ENCODE measurements around the gene PCDH9. TPM values are rescaled to one million over a fixed set of nuclear protein-coding genes. Genes with fewer than 3 reads are reported as not detected.

The PCDH9 gene
- total and polyA plus RNA-seq, 2 of the 13 experiments (the other 11 are each of a cell fraction or from before 2014, with no cell fraction given): 0.09 TPM; not detected in 1

GRCh38 chr13:66560189-66560588, 669.9 kb downstream of the PCDH9 start (continued):
- TF ChIP-seq, protein P1, sequence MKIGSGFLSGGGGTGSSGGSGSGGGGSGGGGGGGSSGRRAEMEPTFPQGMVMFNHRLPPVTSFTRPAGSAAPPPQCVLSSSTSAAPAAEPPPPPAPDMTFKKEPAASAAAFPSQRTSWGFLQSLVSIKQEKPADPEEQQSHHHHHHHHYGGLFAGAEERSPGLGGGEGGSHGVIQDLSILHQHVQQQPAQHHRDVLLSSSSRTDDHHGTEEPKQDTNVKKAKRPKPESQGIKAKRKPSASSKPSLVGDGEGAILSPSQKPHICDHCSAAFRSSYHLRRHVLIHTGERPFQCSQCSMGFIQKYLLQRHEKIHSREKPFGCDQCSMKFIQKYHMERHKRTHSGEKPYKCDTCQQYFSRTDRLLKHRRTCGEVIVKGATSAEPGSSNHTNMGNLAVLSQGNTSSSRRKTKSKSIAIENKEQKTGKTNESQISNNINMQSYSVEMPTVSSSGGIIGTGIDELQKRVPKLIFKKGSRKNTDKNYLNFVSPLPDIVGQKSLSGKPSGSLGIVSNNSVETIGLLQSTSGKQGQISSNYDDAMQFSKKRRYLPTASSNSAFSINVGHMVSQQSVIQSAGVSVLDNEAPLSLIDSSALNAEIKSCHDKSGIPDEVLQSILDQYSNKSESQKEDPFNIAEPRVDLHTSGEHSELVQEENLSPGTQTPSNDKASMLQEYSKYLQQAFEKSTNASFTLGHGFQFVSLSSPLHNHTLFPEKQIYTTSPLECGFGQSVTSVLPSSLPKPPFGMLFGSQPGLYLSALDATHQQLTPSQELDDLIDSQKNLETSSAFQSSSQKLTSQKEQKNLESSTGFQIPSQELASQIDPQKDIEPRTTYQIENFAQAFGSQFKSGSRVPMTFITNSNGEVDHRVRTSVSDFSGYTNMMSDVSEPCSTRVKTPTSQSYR (CRISPR knock-in tag; IDR thresholded peaks at IDR 0.05; ENCODE audit: borderline replicate concordance): peak; percentile 30; the same call in 1 of the 2 replicates

DNA sequence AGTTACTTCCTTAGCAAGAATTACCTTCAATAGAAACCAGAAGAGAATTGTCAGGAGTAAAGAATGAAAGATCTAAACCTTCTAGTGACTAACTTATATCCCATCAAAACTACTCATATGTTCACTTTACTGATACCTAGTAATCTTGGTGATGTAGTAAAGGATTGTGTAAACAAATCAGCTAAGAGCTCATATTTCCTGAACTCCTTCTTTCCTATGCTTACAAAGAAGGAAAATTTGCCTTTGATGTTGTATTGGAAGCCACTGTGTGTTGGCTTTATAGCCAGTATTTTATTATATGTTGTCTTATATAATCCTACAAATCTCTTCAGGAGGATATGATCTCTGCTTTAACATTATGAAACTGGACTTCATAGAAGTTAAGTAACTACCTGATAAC, 671.0 kb downstream of the PCDH9 start:
- ChIA-PET CTCF (ENCODE audit: low intra/inter-chr PET ratio, low total read pairs) (no interaction called here), POLR2A (no interaction called here)
- H3K9me3 ChIP-seq (ENCODE audit: low read length): no peaks in the 10 kb centered on the region
- in situ Hi-C loops (cut with HindIII; ENCODE audit: extremely low pct_ligation_motif_present, low pct_unique_long_range_greater_than_20kb) (no loop called here), intact Hi-C loops (cut with micrococcal nuclease; ENCODE audit: unreplicated experiment) (no loop called here)
- no TSS peak for BruUV-seq (replicated peaks)
- ATAC-seq (no peak), DNase-seq (ENCODE audit: low spot score) (no peak), FAIRE-seq (no peak)
- no peaks in the 10 kb centered on the region for H3K27me3 ChIP-seq (ENCODE audit: control insufficient read depth in 1 of 2, insufficient read depth in 2 of 2, low read length in 2 of 2)
- no peak overlapping the region for H2AFZ ChIP-seq (ENCODE audit: low read length)
- H3K36me3 ChIP-seq (replicated peaks in 1 of 2; ENCODE audit: control insufficient read depth in 1 of 2, insufficient read depth in 2 of 2, low read length in 2 of 2): no peaks in the 10 kb centered on the region
- no peak overlapping the region for H3K4me3 ChIP-seq (replicated peaks in 1 of 3; ENCODE audit: insufficient read depth in 1 of 3, low read depth in 2 of 3, low read length in 3 of 3)
- no peak overlapping the region for H3K9ac ChIP-seq (ENCODE audit: insufficient read depth, low read depth, low read length)
- no peak overlapping the region for H3K4me2 ChIP-seq (ENCODE audit: low read depth, low read length)
- no peaks in the 10 kb centered on the region for H4K20me1 ChIP-seq (ENCODE audit: insufficient read depth, low read length)
- 0 out of 2 replicates have a peak, but pooled peaks cover 5% of the 10 kb centered on the region for H3K4me1 ChIP-seq (ENCODE audit: insufficient read depth, low read length)
- H3K27ac ChIP-seq (ENCODE audit: extremely low read length, insufficient read depth, low read length): no peak overlapping the region
- no peaks in the 10 kb centered on the region for H3K79me2 ChIP-seq (ENCODE audit: insufficient read depth, low read length)
- no peak for TF ChIP-seq YEATS4 (CRISPR knock-in tag; IDR thresholded peaks at IDR 0.05; ENCODE audit: borderline replicate concordance)
- no peak for TF ChIP-seq SETDB1 (CRISPR knock-in tag; IDR thresholded peaks at IDR 0.05; ENCODE audit: borderline replicate concordance)
- TF ChIP-seq, protein P2, sequence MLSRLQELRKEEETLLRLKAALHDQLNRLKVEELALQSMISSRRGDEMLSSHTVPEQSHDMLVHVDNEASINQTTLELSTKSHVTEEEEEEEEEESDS (CRISPR knock-in tag; IDR thresholded peaks at IDR 0.05; ENCODE audit: borderline replicate concordance): no peak
- TF ChIP-seq ZNF768 (CRISPR knock-in tag; IDR thresholded peaks at IDR 0.05): no peak
- no peak for TF ChIP-seq ZNF547 (CRISPR knock-in tag; IDR thresholded peaks at IDR 0.05)
- TF ChIP-seq SSRP1 (CRISPR knock-in tag; IDR thresholded peaks at IDR 0.05): no peak
- no peak for TF ChIP-seq ZNF451 (CRISPR knock-in tag; IDR thresholded peaks at IDR 0.05)
- no peak for TF ChIP-seq SRSF9 (IDR thresholded peaks at IDR 0.05; ENCODE audit: borderline replicate concordance, insufficient read depth, low read depth, low read length, poor library complexity, severe bottlenecking)
